KMS-11 (cell line): ENCODE data around the gene GLYAT.

Experiments used
- H2AFZ ChIP-seq: fragments of 200-600 bp; sonication (generic); 2 replicates; pipeline ENCODE4 v1.6.1; 2016; ENCODE audit warnings: antibody characterized with exemption, mixed run types, low read depth
- H3K27ac ChIP-seq: fragments of 200-600 bp; sonication (generic); 2 replicates; pipeline ENCODE4 v1.6.1; 2016; ENCODE audit warnings: mild to moderate bottlenecking, mixed run types
- H3K27me3 ChIP-seq: fragments of 200-600 bp; sonication (generic); 2 replicates; pipeline ENCODE4 v1.6.1; 2017; ENCODE audit warnings: mild to moderate bottlenecking, low read depth, mixed run types, moderate library complexity; ENCODE audit not compliant: insufficient read depth
- H3K36me3 ChIP-seq: fragments of 200-600 bp; sonication (generic); 2 replicates; pipeline ENCODE4 v1.6.1; 2017; ENCODE audit warnings: mild to moderate bottlenecking, mixed run types; ENCODE audit not compliant: insufficient read depth
- H3K4me1 ChIP-seq: fragments of 200-600 bp; sonication (generic); 2 replicates; pipeline ENCODE4 v1.6.1; 2016; ENCODE audit warnings: mild to moderate bottlenecking, low read depth, mixed run types; ENCODE audit not compliant: poor library complexity, severe bottlenecking
- H3K4me2 ChIP-seq: fragments of 200-600 bp; sonication (generic); 2 replicates; pipeline ENCODE4 v1.7.0; 2016; ENCODE audit warnings: mild to moderate bottlenecking, mixed run types
- H3K4me3 ChIP-seq: fragments of 200-600 bp; sonication (generic); IDR thresholded peaks from 2 replicates; pipeline ENCODE4 v1.6.1; 2017; ENCODE audit warnings: low read depth, low read length, mixed read lengths; ENCODE audit not compliant: insufficient read depth
- H3K79me2 ChIP-seq: fragments of 200-600 bp; sonication (generic); 2 replicates; pipeline ENCODE4 v1.6.1; 2016; ENCODE audit warnings: low read depth, mixed run types; ENCODE audit not compliant: insufficient read depth
- H3K9ac ChIP-seq: fragments of 200-600 bp; sonication (generic); 2 replicates; pipeline ENCODE4 v1.6.1; 2016; ENCODE audit warnings: mild to moderate bottlenecking, mixed run types
- H4K20me1 ChIP-seq: fragments of 200-600 bp; sonication (generic); 2 replicates; pipeline ENCODE4 v1.6.1; 2016; ENCODE audit warnings: mild to moderate bottlenecking, mixed run types; ENCODE audit not compliant: insufficient read depth
- CTCF ChIP-seq: fragments of 200-600 bp; sonication (generic); conservative IDR thresholded peaks from 2 replicates; pipeline ENCODE4 v1.6.1; 2017; ENCODE audit warnings: low read depth, mild to moderate bottlenecking, antibody characterized with exemption, low read length, moderate library complexity, mixed read lengths

Gene GLYAT

DNA sequence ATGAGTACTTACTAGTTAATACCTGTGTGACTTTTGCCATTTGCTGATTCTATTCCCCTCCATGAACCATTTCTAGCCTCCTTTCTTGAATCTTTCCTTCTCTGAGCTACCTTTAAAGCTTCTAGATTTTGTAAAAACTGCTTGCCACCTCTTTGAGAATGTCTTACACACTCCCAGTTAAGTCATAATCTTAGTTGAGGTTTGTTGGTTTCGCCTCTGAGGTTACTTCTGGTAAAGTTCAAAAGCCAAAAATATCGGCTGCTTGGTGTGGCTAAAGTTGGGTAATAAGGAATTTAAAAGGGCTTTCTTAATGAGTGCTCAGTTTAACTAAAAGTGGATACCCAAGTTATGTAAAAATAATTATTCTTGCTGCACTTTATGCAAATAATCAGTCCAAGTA, 10.4 kb upstream of the GLYAT start:
- H3K4me2 ChIP-seq = peak overlapping the region; percentile 74
- H3K4me3 ChIP-seq = no peak overlapping the region
- no peaks in the 10 kb centered on the region for H3K79me2 ChIP-seq
- H3K4me1 ChIP-seq = peaks cover 53% of the 10 kb centered on the region
- H3K27me3 ChIP-seq = no peaks in the 10 kb centered on the region
- peak overlapping the region; percentile 70 for H2AFZ ChIP-seq
- H4K20me1 ChIP-seq = no peaks in the 10 kb centered on the region
- peak overlapping the region; percentile 19; the same call in 1 of the 2 replicates for H3K9ac ChIP-seq
- TF ChIP-seq CTCF = no peak
- peak overlapping the region; percentile 77 for H3K27ac ChIP-seq
- H3K36me3 ChIP-seq = no peaks in the 10 kb centered on the region

DNA sequence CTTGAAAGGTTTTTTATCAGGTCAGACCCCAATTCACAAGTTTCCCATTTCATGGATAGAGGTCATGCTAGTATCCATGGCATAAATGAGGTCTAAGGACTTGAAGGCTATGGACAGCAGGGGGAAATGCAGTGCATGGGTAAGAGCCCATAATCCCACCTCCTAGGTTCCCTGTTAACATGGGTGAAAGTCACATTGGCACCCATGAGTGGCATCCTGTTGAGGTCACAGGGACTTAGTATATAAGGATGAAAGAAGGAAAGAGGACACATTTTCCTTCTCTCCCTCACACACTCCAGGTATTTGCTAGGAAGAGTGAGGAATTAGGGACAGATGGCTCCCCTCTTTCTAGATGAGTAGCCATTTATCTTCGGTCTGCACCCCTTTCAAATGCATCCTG, 9.4 kb upstream of the GLYAT start:
- Histone ChIP-seq H3K4me2 (peak overlapping the region; percentile 74; the same call in 1 of the 2 replicates), H4K20me1 (no peaks in the 10 kb centered on the region), H3K27me3 (no peaks in the 10 kb centered on the region), H3K27ac (peak overlapping the region; percentile 77; the same call in 1 of the 2 replicates), H3K9ac (no peak overlapping the region), H3K36me3 (no peaks in the 10 kb centered on the region), H3K4me1 (peaks cover 55% of the 10 kb centered on the region), H2AFZ (peak overlapping the region; percentile 70; the same call in 1 of the 2 replicates), H3K79me2 (no peaks in the 10 kb centered on the region), H3K4me3 (no peak overlapping the region)
- no peak for TF ChIP-seq CTCF

DNA sequence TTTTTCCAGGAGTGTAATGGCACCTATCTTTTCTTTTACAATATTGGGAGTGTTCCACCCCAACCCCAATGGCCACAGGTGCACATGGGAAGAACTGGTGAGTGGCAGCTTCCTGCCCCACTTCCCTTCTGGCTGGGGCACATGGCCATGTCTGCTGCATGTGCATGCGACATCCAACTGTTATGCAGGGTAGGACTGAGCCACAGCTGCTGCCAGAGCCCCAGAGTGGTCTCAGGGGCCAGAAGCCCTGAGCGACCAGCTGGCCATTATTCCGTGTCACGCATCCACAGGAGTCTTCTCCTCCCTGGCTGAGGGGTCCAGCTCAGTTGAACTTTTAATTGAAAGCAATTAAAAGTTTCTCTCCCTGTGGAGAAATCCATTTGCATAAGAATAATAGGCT, 8.7 kb upstream of the GLYAT start:
- peak overlapping the region; percentile 74 for H3K4me2 ChIP-seq
- no peaks in the 10 kb centered on the region for H4K20me1 ChIP-seq
- no peaks in the 10 kb centered on the region for H3K36me3 ChIP-seq
- H3K4me1 ChIP-seq = peaks cover 62% of the 10 kb centered on the region
- no peak overlapping the region for H3K4me3 ChIP-seq
- H3K27me3 ChIP-seq = no peaks in the 10 kb centered on the region
- H2AFZ ChIP-seq = peak overlapping the region; percentile 70; the same call in 1 of the 2 replicates
- TF ChIP-seq CTCF = no peak
- peak overlapping the region; percentile 42 for H3K27ac ChIP-seq
- H3K79me2 ChIP-seq = no peaks in the 10 kb centered on the region
- no peak overlapping the region for H3K9ac ChIP-seq

DNA sequence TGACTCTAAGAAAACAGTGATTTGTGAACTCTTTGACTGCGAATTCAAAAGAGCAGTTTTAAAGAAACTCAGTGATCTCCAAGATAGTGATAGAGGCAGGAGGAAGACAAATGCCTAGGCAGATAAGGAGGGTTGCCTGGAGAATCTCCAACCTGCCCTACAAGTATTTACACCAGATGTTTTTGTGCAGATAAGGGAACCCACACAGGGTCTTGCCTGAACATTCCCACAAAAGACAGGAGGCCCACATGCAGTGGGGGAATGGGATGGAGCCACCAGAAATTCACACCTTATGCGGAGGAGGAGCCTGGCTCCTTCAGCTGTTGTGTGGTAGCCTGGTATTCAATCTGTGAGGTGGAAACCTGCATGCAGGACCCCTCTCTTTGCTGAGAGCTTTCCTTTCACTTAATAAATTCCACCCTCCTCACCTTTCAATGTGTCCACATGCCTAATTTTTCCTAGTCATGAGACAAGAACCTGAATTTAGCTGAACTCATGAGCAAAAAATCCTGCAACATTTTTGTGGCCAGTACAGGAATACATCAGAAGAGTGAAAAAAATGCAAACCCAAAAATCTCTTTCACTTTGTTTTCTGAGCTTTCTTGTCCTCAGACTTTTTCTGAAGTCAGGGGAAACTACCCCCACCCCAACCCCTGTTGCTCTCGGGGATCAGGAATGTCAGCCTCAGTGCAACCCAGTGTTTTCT, 8.1 kb upstream of the GLYAT start:
- no peaks in the 10 kb centered on the region for H3K36me3 ChIP-seq

More for the DNA sequence above, 8.1 kb upstream of the GLYAT start:
- peak overlapping the region; percentile 74 for H3K4me2 ChIP-seq
- H3K4me3 ChIP-seq = no peak overlapping the region
- H3K79me2 ChIP-seq = no peaks in the 10 kb centered on the region
- H3K4me1 ChIP-seq = peaks cover 67% of the 10 kb centered on the region
- H3K9ac ChIP-seq = no peak overlapping the region
- H3K27ac ChIP-seq = peak overlapping the region; percentile 42
- no peaks in the 10 kb centered on the region for H4K20me1 ChIP-seq
- peak overlapping the region; percentile 70; the same call in 1 of the 2 replicates for H2AFZ ChIP-seq
- H3K27me3 ChIP-seq = no peaks in the 10 kb centered on the region
- no peak for TF ChIP-seq CTCF
